GM19324 (cell line): Measurements from ENCODE around the gene ARID4B.
"Not testable (repeated sequence)": the region's sequence is repeated elsewhere in the genome, so short reads cannot be mapped to it uniquely, and the experiment has no call there.

Experiments used
- ATAC-seq: cut with Tn5 transposase; IDR thresholded peaks from one replicate; pipeline ENCODE4 v1.9.1; 2021; ENCODE audit warnings: mild to moderate bottlenecking, moderate library complexity; ENCODE audit not compliant: unreplicated experiment, low FRiP score

The ARID4B gene

GRCh38 chr1:235330918-235331285 lies 2.9 kb upstream of the ARID4B start:
- no peak for ATAC-seq

- ATAC-seq, result peak; percentile 10
These were observed 1.3 kb upstream of the ARID4B start for GRCh38 chr1:235329139-235329902.

- ATAC-seq, result peak; percentile 73
These were observed 526 bp upstream of the ARID4B start, which contains the start of gene GGPS1 for GRCh38 chr1:235328271-235329138. TSS of gene GGPS1 (plus strand) at chr1:235328570. CDS start at chr1:235335265, 6,695 bp downstream.

GRCh38 chr1:235326719-235327558 lies 1.0 kb downstream of the ARID4B start:
- ATAC-seq, result no peak

GRCh38 chr1:235325854-235326253 lies 2.1 kb downstream of the ARID4B start:
- no peak for ATAC-seq

GRCh38 chr1:235325139-235325538 lies 2.8 kb downstream of the ARID4B start:
- ATAC-seq, result no peak

GRCh38 chr1:235324296-235324695 lies 3.7 kb downstream of the ARID4B start:
- ATAC-seq, result no peak

GRCh38 chr1:235320521-235321179 lies 7.3 kb downstream of the ARID4B start:
- ATAC-seq, result no peak

GRCh38 chr1:235319255-235319654 lies 8.7 kb downstream of the ARID4B start:
- no peak for ATAC-seq

- ATAC-seq, result no peak
These were observed 10.8 kb downstream of the ARID4B start for GRCh38 chr1:235317168-235317567.

- ATAC-seq, result no peak
These were observed 12.2 kb downstream of the ARID4B start for GRCh38 chr1:235315735-235316134.

- ATAC-seq, result no peak
These were observed 12.8 kb downstream of the ARID4B start for GRCh38 chr1:235315173-235315572.

- no peak for ATAC-seq
These were observed 13.9 kb downstream of the ARID4B start for GRCh38 chr1:235313931-235314678.

- no peak for ATAC-seq
These were observed 14.7 kb downstream of the ARID4B start for GRCh38 chr1:235313262-235313661.

GRCh38 chr1:235309206-235309605 lies 18.8 kb downstream of the ARID4B start:
- ATAC-seq, result not testable (repeated sequence)

- ATAC-seq, result no peak
These were observed 20.5 kb downstream of the ARID4B start for GRCh38 chr1:235307158-235308124.

GRCh38 chr1:235304549-235305451 lies 23.2 kb downstream of the ARID4B start:
- ATAC-seq, result no peak
